Lower lobe of right lung (tissue), 2 donors: ENCODE data around the gene KIF5C. TPM values are rescaled to one million over a fixed set of nuclear protein-coding genes. Genes with fewer than 3 reads are reported as not detected.

ENCODE experiments used
- ATAC-seq, 2 donors: fragments of 200-7000 bp; cut with Tn5 transposase; one replicate each; pipeline ENCODE4 v1.9.1; 2020 to 2022; ENCODE audit warnings: mild to moderate bottlenecking in 2 of 2, moderate library complexity in 2 of 2
- DNase-seq: peaks from one replicate; pipeline ENCODE4 v3.0.0-alpha.2; 2020
- H3K27ac ChIP-seq: fragments of 200-600 bp; one replicate; pipeline ENCODE4 v1.8.0; 2022
- H3K27me3 ChIP-seq: fragments of 200-600 bp; one replicate; pipeline ENCODE4 v1.8.0; 2022; ENCODE audit warnings: low read depth
- H3K36me3 ChIP-seq: fragments of 200-600 bp; one replicate; pipeline ENCODE4 v1.8.0; 2022; ENCODE audit warnings: mild to moderate bottlenecking
- H3K4me1 ChIP-seq: fragments of 200-600 bp; one replicate; pipeline ENCODE4 v1.8.0; 2022
- H3K4me3 ChIP-seq: fragments of 200-600 bp; one replicate; pipeline ENCODE4 v1.8.0; 2022; ENCODE audit warnings: mild to moderate bottlenecking
- H3K9me3 ChIP-seq: fragments of 200-600 bp; one replicate; pipeline ENCODE4 v1.8.0; 2022
- CTCF ChIP-seq: fragments of 200-600 bp; IDR thresholded peaks from one replicate; pipeline ENCODE4 v1.8.0; 2022; ENCODE audit warnings: antibody characterized with exemption, mild to moderate bottlenecking
- intact Hi-C: fragments of 100-400 bp; cut with DNase I; formaldehyde crosslinking; loops from one replicate; pipeline ENCODE4 v1.11.0; 2022
- total RNA-seq: library from RNA; stranded (reverse); fragmentation: NEBNext Ultra II Directional; extraction: Animal tissue kit (Norgen Biotek cat#: 25700); gene quantifications from one replicate; pipeline ENCODE4 v1.2.1, GENCODE V29; 2021
- donor health status: DM: no; HTN: yes; CAD: no; lungs with severe emphysema.

The KIF5C gene
- total RNA-seq, 1 donor from 2014 or later: 0.47 TPM

- no peak for TF ChIP-seq CTCF
- intact Hi-C loops: no loop called here
- Histone ChIP-seq H3K4me1 (no peaks in the 10 kb centered on the region), H3K4me3 (no peak overlapping the region), H3K27ac (no peak overlapping the region), H3K36me3 (no peaks in the 10 kb centered on the region), H3K27me3 (no peaks in the 10 kb centered on the region), H3K9me3 (no peaks in the 10 kb centered on the region)
- ATAC-seq: no peak
- no peak for DNase-seq
Observed at GRCh38 chr2:149059822-149060221, 184.8 kb downstream of the KIF5C start.

GRCh38 chr2:149061133-149061745 is 186.2 kb downstream of the KIF5C start:
- no peak for ATAC-seq
- no peak overlapping the region for H3K27ac ChIP-seq
- no peaks in the 10 kb centered on the region for H3K27me3 ChIP-seq

GRCh38 chr2:149062531-149062930 is 187.5 kb downstream of the KIF5C start:
- TF ChIP-seq CTCF: no peak

More at GRCh38 chr2:149061133-149061745, 186.2 kb downstream of the KIF5C start:
- no peak for TF ChIP-seq CTCF
- no peaks in the 10 kb centered on the region for H3K36me3 ChIP-seq
- H3K4me3 ChIP-seq: no peak overlapping the region
- no peaks in the 10 kb centered on the region for H3K9me3 ChIP-seq
- no peaks in the 10 kb centered on the region for H3K4me1 ChIP-seq
- intact Hi-C loops: no loop called here
- DNase-seq: no peak

GRCh38 chr2:149063177-149063576 is 188.2 kb downstream of the KIF5C start:
- ATAC-seq (no peak), DNase-seq (no peak)
- Histone ChIP-seq H3K27me3 (no peaks in the 10 kb centered on the region), H3K9me3 (no peaks in the 10 kb centered on the region), H3K4me1 (no peaks in the 10 kb centered on the region), H3K27ac (no peak overlapping the region), H3K36me3 (no peaks in the 10 kb centered on the region), H3K4me3 (no peak overlapping the region)
- no peak for TF ChIP-seq CTCF
- intact Hi-C loops: no loop called here

More at GRCh38 chr2:149062531-149062930, 187.5 kb downstream of the KIF5C start:
- Histone ChIP-seq H3K4me1 (no peaks in the 10 kb centered on the region), H3K4me3 (no peak overlapping the region), H3K27me3 (no peaks in the 10 kb centered on the region), H3K9me3 (no peaks in the 10 kb centered on the region), H3K36me3 (no peaks in the 10 kb centered on the region), H3K27ac (no peak overlapping the region)
- DNase-seq: no peak
- ATAC-seq: no peak
- intact Hi-C loops: no loop called here

- Histone ChIP-seq H3K4me1 (peaks cover 7% of the 10 kb centered on the region), H3K36me3 (no peaks in the 10 kb centered on the region), H3K27ac (no peak overlapping the region), H3K27me3 (no peaks in the 10 kb centered on the region), H3K9me3 (no peaks in the 10 kb centered on the region), H3K4me3 (no peak overlapping the region)
- ATAC-seq: no peak
- no peak for TF ChIP-seq CTCF
- intact Hi-C loops: no loop called here
- no peak for DNase-seq
Observed at GRCh38 chr2:149064365-149064841, 189.4 kb downstream of the KIF5C start.
